K562 (cell line): ENCODE measurements around the gene HAUS2. TPM values are rescaled to one million over a fixed set of nuclear protein-coding genes. Genes with fewer than 3 reads are reported as not detected.
A peak's percentile ranks its signal among the peaks of the same experiment; 100 is the strongest.

Source experiments
- BCOR ChIP-seq: fragments of 450-650 bp; IDR thresholded peaks from 2 replicates; pipeline ENCODE4 v1.6.1; 2016
- CBFA2T3 ChIP-seq: fragments of 450-650 bp; IDR thresholded peaks from 2 replicates; pipeline ENCODE4 v1.6.1; 2017
- CBX8 ChIP-seq: fragments of 200-600 bp; sonication (generic); IDR thresholded peaks from 2 replicates; pipeline ENCODE4 v1.6.1; 2012; ENCODE audit warnings: borderline replicate concordance, mixed run types, low read depth, mild to moderate bottlenecking, moderate library complexity, mixed read lengths, low read length, control low read depth, inconsistent platforms; ENCODE audit not compliant: poor library complexity, severe bottlenecking; ENCODE audit errors: extremely low read depth
- SMARCA4 ChIP-seq: fragments of 450-650 bp; IDR thresholded peaks from 2 replicates; pipeline ENCODE4 v1.6.1; 2016
- ZBTB40 ChIP-seq, 2 experiments: fragments of 450-650 bp in 1 of 2; sonication (generic) in 1 of 2; formaldehyde crosslinking in 1 of 2; IDR thresholded peaks; 2 replicates each; pipeline versions ENCODE4 v1.7.1 to v1.9.0; 2016 to 2022; ENCODE audit warnings: inconsistent platforms in 1 of 2, mild to moderate bottlenecking in 1 of 2, missing genetic modification reagents in 1 of 2
- ZNF384 ChIP-seq: IDR thresholded peaks from 2 replicates; pipeline ENCODE4 v1.6.1; 2012; ENCODE audit warnings: low read depth, low read length, improper control_type of control experiment
- polyA plus RNA-seq, 8 experiments: library from polyadenylated mRNA; depleted of rRNA in 4 of 8; stranded (reverse) in 5 of 8; unstranded in 3 of 8; fragments of >200 nt; fragmentation: Nextera tagmentation in 2 of 8; fragmentation: Illumina TruSeq in 1 of 8; extraction: Ambion mirVana in 2 of 8; extraction: Trizol in 1 of 8; gene quantifications; 2 replicates each; pipeline versions ENCODE4 v1.2.1 to v1.2.3, GENCODE V29; 2011 to 2014; ENCODE audit warnings: inconsistent platforms in 1 of 8, missing spikeins in 1 of 8
- total RNA-seq, 7 experiments: library from RNA; depleted of rRNA in 6 of 7; stranded (reverse); fragments of >200 nt in 6 of 7; fragmentation: Illumina TruSeq in 2 of 7; extraction: Trizol in 2 of 7; gene quantifications; 2 replicates each; pipeline versions ENCODE4 v1.2.1 to v1.2.3, GENCODE V29; 2011 to 2021; ENCODE audit warnings: low replicate concordance in 1 of 7
- TF ChIP-seq, protein P1 (sequence below): IDR thresholded peaks from 2 replicates; pipeline ENCODE4 v1.6.1; 2016; ENCODE audit warnings: missing genetic modification characterization, missing compliant biosample characterization
- TF ChIP-seq, protein P2 (sequence below), 2 experiments: fragments of 200-800 bp in 1 of 2; sonication (Bioruptor generic) in 1 of 2; sonication (generic) in 1 of 2; formaldehyde crosslinking in 1 of 2; IDR thresholded peaks in 1 of 2; conservative IDR thresholded peaks in 1 of 2; 2 replicates each; pipeline versions ENCODE4 v1.5.0 to v1.6.1; 2016 to 2020; ENCODE audit warnings: missing compliant biosample characterization in 1 of 2, missing genetic modification characterization in 1 of 2, missing genetic modification reagents in 1 of 2

HAUS2 gene
- total and polyA plus RNA-seq, 9 of the 15 experiments (the other 6 are each of a cell fraction or from before 2014, with no cell fraction given), result 30.6 to 64.9 (median 54.1) TPM

- TF ChIP-seq ZBTB40 (IDR thresholded peaks at IDR 0.05) (peak; percentile 41; the same call in 1 of the 2 replicates), ZBTB40 (CRISPR knock-in tag; IDR thresholded peaks at IDR 0.05) (no peak), CBX8 (no peak), SMARCA4 (0 out of 2 replicates have a peak, but pooled peaks have one; percentile 29), BCOR (no peak), ZNF384 (0 out of 2 replicates have a peak, but pooled peaks have one; percentile 28), CBFA2T3 (peak; percentile 20; the same call in 1 of the 2 replicates)
- TF ChIP-seq, protein P1, sequence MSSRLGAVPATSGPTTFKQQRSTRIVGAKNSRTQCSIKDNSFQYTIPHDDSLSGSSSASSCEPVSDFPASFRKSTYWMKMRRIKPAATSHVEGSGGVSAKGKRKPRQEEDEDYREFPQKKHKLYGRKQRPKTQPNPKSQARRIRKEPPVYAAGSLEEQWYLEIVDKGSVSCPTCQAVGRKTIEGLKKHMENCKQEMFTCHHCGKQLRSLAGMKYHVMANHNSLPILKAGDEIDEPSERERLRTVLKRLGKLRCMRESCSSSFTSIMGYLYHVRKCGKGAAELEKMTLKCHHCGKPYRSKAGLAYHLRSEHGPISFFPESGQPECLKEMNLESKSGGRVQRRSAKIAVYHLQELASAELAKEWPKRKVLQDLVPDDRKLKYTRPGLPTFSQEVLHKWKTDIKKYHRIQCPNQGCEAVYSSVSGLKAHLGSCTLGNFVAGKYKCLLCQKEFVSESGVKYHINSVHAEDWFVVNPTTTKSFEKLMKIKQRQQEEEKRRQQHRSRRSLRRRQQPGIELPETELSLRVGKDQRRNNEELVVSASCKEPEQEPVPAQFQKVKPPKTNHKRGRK (tag), result peak; percentile 57
- TF ChIP-seq, protein P2, sequence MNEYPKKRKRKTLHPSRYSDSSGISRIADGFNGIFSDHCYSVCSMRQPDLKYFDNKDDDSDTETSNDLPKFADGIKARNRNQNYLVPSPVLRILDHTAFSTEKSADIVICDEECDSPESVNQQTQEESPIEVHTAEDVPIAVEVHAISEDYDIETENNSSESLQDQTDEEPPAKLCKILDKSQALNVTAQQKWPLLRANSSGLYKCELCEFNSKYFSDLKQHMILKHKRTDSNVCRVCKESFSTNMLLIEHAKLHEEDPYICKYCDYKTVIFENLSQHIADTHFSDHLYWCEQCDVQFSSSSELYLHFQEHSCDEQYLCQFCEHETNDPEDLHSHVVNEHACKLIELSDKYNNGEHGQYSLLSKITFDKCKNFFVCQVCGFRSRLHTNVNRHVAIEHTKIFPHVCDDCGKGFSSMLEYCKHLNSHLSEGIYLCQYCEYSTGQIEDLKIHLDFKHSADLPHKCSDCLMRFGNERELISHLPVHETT (CRISPR knock-in tag; conservative IDR thresholded peaks at IDR 0.05 in 1 of 2, IDR thresholded peaks at IDR 0.05 in 1 of 2), result no peak
- TF ChIP-seq, all 486 proteins: peak for 11
Measured at GRCh38 chr15:42549741-42550392, 1.2 kb downstream of the HAUS2 start (continued).
